Neural cell (in vitro differentiated cells): Measurements from ENCODE around the gene ESPN. TPM values are rescaled to one million over a fixed set of nuclear protein-coding genes. Genes with fewer than 3 reads are reported as not detected.
"Not testable (repeated sequence)": the region's sequence is repeated elsewhere in the genome, so short reads cannot be mapped to it uniquely, and the experiment has no call there.

Experiments used
- H2AFZ ChIP-seq: fragments of 200-600, 300-800 bp; sonication (generic), shearing (Covaris generic); 2 replicates; pipeline ENCODE4 v1.6.0; 2014; ENCODE audit warnings: low read depth, mild to moderate bottlenecking, antibody characterized with exemption, low read length, moderate library complexity
- H3F3A ChIP-seq: fragments of 200-600 bp; shearing (Covaris generic); 2 replicates; pipeline ENCODE4 v1.6.1; 2016; ENCODE audit warnings: mild to moderate bottlenecking, moderate library complexity, mixed read lengths, antibody characterized with exemption, low read length; ENCODE audit not compliant: insufficient read depth, poor library complexity, severe bottlenecking
- H3K27ac ChIP-seq: fragments of 200-600, 300-800 bp; sonication (generic), shearing (Covaris generic); 2 replicates; pipeline ENCODE4 v1.5.1; 2014; ENCODE audit warnings: mild to moderate bottlenecking, low read length, moderate library complexity
- H3K27me3 ChIP-seq: fragments of 300-800, 200-600 bp; sonication (generic), shearing (Covaris generic); 2 replicates; pipeline ENCODE4 v1.6.0; 2014; ENCODE audit warnings: mild to moderate bottlenecking, low read depth, low read length, moderate library complexity; ENCODE audit not compliant: insufficient read depth
- H3K36me3 ChIP-seq: fragments of 300-800, 200-600 bp; sonication (generic), shearing (Covaris generic); 2 replicates; pipeline ENCODE4 v1.5.1; 2014; ENCODE audit warnings: mild to moderate bottlenecking, antibody characterized with exemption, low read length, moderate library complexity; ENCODE audit not compliant: insufficient read depth
- H3K4me2 ChIP-seq: fragments of 300-800, 200-600 bp; sonication (generic), shearing (Covaris generic); 2 replicates; pipeline ENCODE4 v1.6.0; 2014; ENCODE audit warnings: mild to moderate bottlenecking, low read length
- H3K4me3 ChIP-seq: fragments of 300-800, 200-600 bp; sonication (generic), shearing (Covaris generic); 2 replicates; pipeline ENCODE4 v1.5.1; 2014; ENCODE audit warnings: mild to moderate bottlenecking, low read length, moderate library complexity
- H3K79me2 ChIP-seq: fragments of 200-600 bp; shearing (Covaris generic); replicated peaks from 2 replicates; pipeline ENCODE4 v1.6.0; 2014; ENCODE audit warnings: mild to moderate bottlenecking, low read length, moderate library complexity; ENCODE audit not compliant: insufficient read depth
- H3K9ac ChIP-seq: fragments of 300-800, 200-600 bp; sonication (generic), shearing (Covaris generic); 2 replicates; pipeline ENCODE4 v1.6.1; 2016; ENCODE audit warnings: mild to moderate bottlenecking, low read length, mixed read lengths
- H3K9me2 ChIP-seq: fragments of 200-600 bp; shearing (Covaris generic); 2 replicates; pipeline ENCODE4 v1.6.1; 2016; ENCODE audit warnings: mild to moderate bottlenecking, low read length, mixed read lengths; ENCODE audit not compliant: insufficient read depth
- H3K9me3 ChIP-seq: fragments of 200-600, 300-800 bp; sonication (generic), shearing (Covaris generic); 2 replicates; pipeline ENCODE4 v1.6.1; 2016; ENCODE audit warnings: mild to moderate bottlenecking, mixed run types, low read length, moderate library complexity, mixed read lengths
- H4K20me1 ChIP-seq: fragments of 200-600 bp; shearing (Covaris generic); 2 replicates; pipeline ENCODE4 v1.6.1; 2016; ENCODE audit warnings: mild to moderate bottlenecking, mixed run types; ENCODE audit not compliant: insufficient read depth
- CTCF ChIP-seq: fragments of 450-650 bp; IDR thresholded peaks from 2 replicates; pipeline ENCODE4 v1.5.1; 2014; ENCODE audit warnings: antibody characterized with exemption, mild to moderate bottlenecking, moderate library complexity; ENCODE audit not compliant: poor library complexity, severe bottlenecking
- EP300 ChIP-seq: fragments of 450-650 bp; conservative IDR thresholded peaks from 2 replicates; pipeline ENCODE4 v1.6.1; 2014; ENCODE audit warnings: antibody characterized with exemption, mild to moderate bottlenecking, moderate library complexity; ENCODE audit not compliant: poor library complexity, severe bottlenecking
- EZH2 ChIP-seq: fragments of 200-600, 300-800 bp; shearing (Covaris generic), sonication (generic); IDR thresholded peaks from 2 replicates; pipeline ENCODE4 v1.6.1; 2014; ENCODE audit warnings: antibody characterized with exemption, low read length, borderline replicate concordance, mild to moderate bottlenecking; ENCODE audit not compliant: insufficient read depth, poor library complexity, severe bottlenecking
- MXI1 ChIP-seq: fragments of 450-650 bp; conservative IDR thresholded peaks from 2 replicates; pipeline ENCODE4 v1.6.1; 2014; ENCODE audit warnings: antibody characterized with exemption, mild to moderate bottlenecking; ENCODE audit not compliant: poor library complexity, severe bottlenecking
- POLR2AphosphoS5 ChIP-seq: IDR thresholded peaks from 2 replicates; pipeline ENCODE4 v1.6.1; 2012
- RAD21 ChIP-seq: fragments of 450-650 bp; conservative IDR thresholded peaks from 2 replicates; pipeline ENCODE4 v1.6.1; 2014; ENCODE audit warnings: antibody characterized with exemption, mild to moderate bottlenecking, moderate library complexity
- SMC3 ChIP-seq: fragments of 450-650 bp; conservative IDR thresholded peaks from 2 replicates; pipeline ENCODE4 v1.6.1; 2014; ENCODE audit warnings: antibody characterized with exemption, mild to moderate bottlenecking, moderate library complexity; ENCODE audit not compliant: poor library complexity
- polyA plus RNA-seq: library from polyadenylated mRNA; depleted of rRNA; stranded (reverse); fragments of >200 nt; gene quantifications from 2 replicates; pipeline ENCODE4 v1.2.3, GENCODE V29; 2014

The ESPN gene
- polyA plus RNA-seq, 1 donor from 2014 or later = not detected

GRCh38 chr1:6453895-6454855 is 29.6 kb downstream of the ESPN start:
- not testable (repeated sequence) for H3K9me3 ChIP-seq, H4K20me1 ChIP-seq, H3K4me3 ChIP-seq, H3K9ac ChIP-seq, H3K27me3 ChIP-seq, H3F3A ChIP-seq, H3K9me2 ChIP-seq, H3K27ac ChIP-seq, H3K36me3 ChIP-seq, H2AFZ ChIP-seq, H3K79me2 ChIP-seq, H3K4me2 ChIP-seq

GRCh38 chr1:6454856-6455751 is 30.5 kb downstream of the ESPN start:
- no peaks in the 10 kb centered on the region for H3F3A ChIP-seq
- no peaks in the 10 kb centered on the region for H3K79me2 ChIP-seq
- H2AFZ ChIP-seq = no peak overlapping the region
- H3K9me2 ChIP-seq = no peaks in the 10 kb centered on the region
- no peaks in the 10 kb centered on the region for H3K9me3 ChIP-seq
- no peaks in the 10 kb centered on the region for H3K27me3 ChIP-seq
- H3K27ac ChIP-seq = no peak overlapping the region
- H3K4me2 ChIP-seq = no peak overlapping the region
- H3K4me3 ChIP-seq = no peak overlapping the region
- H3K9ac ChIP-seq = no peak overlapping the region
- no peaks in the 10 kb centered on the region for H3K36me3 ChIP-seq
- no peaks in the 10 kb centered on the region for H4K20me1 ChIP-seq
- TF ChIP-seq CTCF = no peak

GRCh38 chr1:6455752-6456520 is 31.4 kb downstream of the ESPN start:
- H3K79me2 ChIP-seq, H3K27ac ChIP-seq, H4K20me1 ChIP-seq, H3K27me3 ChIP-seq, H3K9me3 ChIP-seq, H3K4me3 ChIP-seq, H3K36me3 ChIP-seq, H3K9me2 ChIP-seq, H2AFZ ChIP-seq, H3K4me2 ChIP-seq, H3F3A ChIP-seq, H3K9ac ChIP-seq: not testable (repeated sequence)

- Histone ChIP-seq H2AFZ (no peak overlapping the region), H3K36me3 (no peaks in the 10 kb centered on the region), H3K9ac (no peak overlapping the region), H3K9me2 (no peaks in the 10 kb centered on the region), H3K79me2 (no peaks in the 10 kb centered on the region), H3K27me3 (no peaks in the 10 kb centered on the region), H3K9me3 (no peaks in the 10 kb centered on the region), H3K27ac (no peak overlapping the region), H3F3A (no peaks in the 10 kb centered on the region), H3K4me2 (no peak overlapping the region), H3K4me3 (no peak overlapping the region), H4K20me1 (no peaks in the 10 kb centered on the region)
- TF ChIP-seq EZH2 (no peak), SMC3 (no peak), MXI1 (no peak), POLR2AphosphoS5 (no peak), CTCF (no peak), RAD21 (no peak), EP300 (no peak)
These were observed 32.4 kb downstream of the ESPN start for GRCh38 chr1:6456800-6457466.
